Measurements from ENCODE around the gene BMPR1B. TPM values are rescaled to one million over a fixed set of nuclear protein-coding genes. Genes with fewer than 3 reads are reported as not detected.
"Not testable (repeated sequence)": the region's sequence is repeated elsewhere in the genome, so short reads cannot be mapped to it uniquely, and the experiment has no call there.

Gene BMPR1B
- total RNA-seq, 1 donor = 13.5 TPM

DNA sequence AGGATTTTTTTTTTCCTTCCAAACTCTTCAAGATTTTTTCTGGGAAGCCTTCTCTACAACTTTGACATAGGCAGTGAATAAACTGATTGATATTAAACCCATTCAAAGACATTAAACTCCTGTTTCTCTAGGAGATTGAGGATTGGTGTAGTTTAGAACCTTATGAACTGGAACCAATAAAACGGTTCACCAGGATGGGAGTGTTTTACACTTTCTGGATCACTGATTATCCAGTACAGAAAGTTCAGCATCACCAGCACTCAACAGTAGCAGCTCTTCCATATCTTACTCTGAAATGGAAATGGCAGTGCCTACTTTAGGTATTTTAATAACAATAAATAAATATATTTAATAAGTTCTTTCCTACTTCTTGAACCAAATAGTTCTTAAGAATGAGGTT lies 76.7 kb downstream of the BMPR1B start:
- TF ChIP-seq, protein P1, sequence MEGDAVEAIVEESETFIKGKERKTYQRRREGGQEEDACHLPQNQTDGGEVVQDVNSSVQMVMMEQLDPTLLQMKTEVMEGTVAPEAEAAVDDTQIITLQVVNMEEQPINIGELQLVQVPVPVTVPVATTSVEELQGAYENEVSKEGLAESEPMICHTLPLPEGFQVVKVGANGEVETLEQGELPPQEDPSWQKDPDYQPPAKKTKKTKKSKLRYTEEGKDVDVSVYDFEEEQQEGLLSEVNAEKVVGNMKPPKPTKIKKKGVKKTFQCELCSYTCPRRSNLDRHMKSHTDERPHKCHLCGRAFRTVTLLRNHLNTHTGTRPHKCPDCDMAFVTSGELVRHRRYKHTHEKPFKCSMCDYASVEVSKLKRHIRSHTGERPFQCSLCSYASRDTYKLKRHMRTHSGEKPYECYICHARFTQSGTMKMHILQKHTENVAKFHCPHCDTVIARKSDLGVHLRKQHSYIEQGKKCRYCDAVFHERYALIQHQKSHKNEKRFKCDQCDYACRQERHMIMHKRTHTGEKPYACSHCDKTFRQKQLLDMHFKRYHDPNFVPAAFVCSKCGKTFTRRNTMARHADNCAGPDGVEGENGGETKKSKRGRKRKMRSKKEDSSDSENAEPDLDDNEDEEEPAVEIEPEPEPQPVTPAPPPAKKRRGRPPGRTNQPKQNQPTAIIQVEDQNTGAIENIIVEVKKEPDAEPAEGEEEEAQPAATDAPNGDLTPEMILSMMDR (IDR thresholded peaks at IDR 0.05; ENCODE audit: insufficient read depth, low read length) = no peak

DNA sequence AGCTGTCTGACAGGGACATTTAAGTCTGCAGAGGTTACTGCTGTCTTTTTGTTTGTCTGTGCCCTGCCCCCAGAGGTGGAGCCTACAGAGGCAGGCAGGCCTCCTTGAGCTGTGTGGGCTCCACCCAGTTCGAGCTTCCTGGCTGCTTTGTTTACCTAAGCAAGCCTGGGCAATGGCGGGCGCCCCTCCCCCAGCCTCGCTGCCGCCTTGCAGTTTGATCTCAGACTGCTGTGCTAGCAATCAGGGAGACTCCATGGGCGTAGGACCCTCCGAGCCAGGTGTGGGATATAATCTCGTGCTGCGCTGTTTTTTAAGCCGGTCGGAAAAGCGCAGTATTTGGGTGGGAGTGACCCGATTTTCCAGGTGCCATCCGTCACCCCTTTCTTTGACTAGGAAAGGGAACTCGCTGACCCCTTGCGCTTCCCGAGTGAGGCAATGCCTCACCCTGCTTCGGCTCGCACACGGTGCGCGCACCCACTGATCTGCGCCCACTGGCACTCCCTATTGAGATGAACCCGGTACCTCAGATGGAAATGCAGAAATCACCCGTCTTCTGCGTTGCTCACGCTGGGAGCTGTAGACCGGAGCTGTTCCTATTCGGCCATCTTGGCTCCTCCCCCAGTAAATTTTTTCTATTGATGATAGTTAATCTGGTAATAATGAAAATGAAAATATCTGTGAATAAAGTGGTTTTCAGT lies 83.6 kb downstream of the BMPR1B start:
- DNase-seq (ENCODE audit: low read depth); H3K4me3 ChIP-seq (ENCODE audit: low read depth, low read length): not testable (repeated sequence)

More for the DNA sequence above, 76.7 kb downstream of the BMPR1B start:
- no peak for DNase-seq (ENCODE audit: low read depth)
- H3K4me3 ChIP-seq (ENCODE audit: low read depth, low read length) = no peak overlapping the region

DNA sequence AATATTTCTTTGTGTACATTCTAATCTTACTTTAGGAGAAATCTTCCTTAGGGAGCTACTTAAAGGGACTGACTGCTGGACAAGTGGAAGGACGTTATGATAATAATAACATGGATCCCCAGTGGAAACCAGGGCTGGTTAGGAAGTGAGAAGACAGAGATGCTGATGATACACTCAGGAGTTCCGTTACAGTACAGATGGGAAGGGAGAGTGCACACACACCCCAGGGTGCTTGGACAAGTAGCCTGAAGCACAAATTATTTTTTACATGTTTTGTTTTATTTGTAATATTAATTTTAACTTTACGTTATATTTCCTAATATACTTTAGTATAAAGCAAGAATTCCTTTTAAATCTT lies 84.1 kb downstream of the BMPR1B start:
- no peak for DNase-seq (ENCODE audit: low read depth)
- TF ChIP-seq, protein P1 (IDR thresholded peaks at IDR 0.05; ENCODE audit: insufficient read depth, low read length) = no peak
- H3K4me3 ChIP-seq (ENCODE audit: low read depth, low read length) = no peak overlapping the region

- TF ChIP-seq, protein P1 (IDR thresholded peaks at IDR 0.05; ENCODE audit: insufficient read depth, low read length) = no peak
- H3K4me3 ChIP-seq (ENCODE audit: low read depth, low read length) = no peak overlapping the region
- DNase-seq (ENCODE audit: low read depth) = no peak
Observed at GRCh38 chr4:94843216-94843615, 85.5 kb downstream of the BMPR1B start.

- no peak for DNase-seq (ENCODE audit: low read depth)
- TF ChIP-seq, protein P1 (IDR thresholded peaks at IDR 0.05; ENCODE audit: insufficient read depth, low read length) = no peak
- H3K4me3 ChIP-seq (ENCODE audit: low read depth, low read length) = no peak overlapping the region
Observed at GRCh38 chr4:94848326-94848725, 90.6 kb downstream of the BMPR1B start.

- no peak overlapping the region for H3K4me3 ChIP-seq (ENCODE audit: low read depth, low read length)
- TF ChIP-seq, protein P1 (IDR thresholded peaks at IDR 0.05; ENCODE audit: insufficient read depth, low read length) = no peak
- no peak for DNase-seq (ENCODE audit: low read depth)
Observed at GRCh38 chr4:94849901-94850300, 92.1 kb downstream of the BMPR1B start.

GRCh38 chr4:94852616-94853015 lies 94.9 kb downstream of the BMPR1B start:
- peak; percentile 25 for DNase-seq (ENCODE audit: low read depth)
- TF ChIP-seq, protein P1 (IDR thresholded peaks at IDR 0.05; ENCODE audit: insufficient read depth, low read length) = no peak
- no peak overlapping the region for H3K4me3 ChIP-seq (ENCODE audit: low read depth, low read length)
